CD4-positive, alpha-beta T cell treated with Interleukin-6 at 100 ng/mL for 8 hours (primary cell): ENCODE data around the gene RAB15.

Source experiments
- DNase-seq: peaks from one replicate; pipeline ENCODE4 v3.0.0-alpha.2; 2020; ENCODE audit warnings: mixed read lengths, low spot score

The RAB15 gene

GRCh38 chr14:64971943-64972791 is at the start of gene RAB15:
Gene RAB15 (minus strand): TSS chr14:64972336. CDS start chr14:64972076, 260 bp downstream.
- DNase-seq: peak; percentile 38

GRCh38 chr14:65019944-65020566 is 47.9 kb upstream of the RAB15 start:
- no peak for DNase-seq

- no peak for DNase-seq
These were observed 44.3 kb upstream of the RAB15 start for GRCh38 chr14:65016471-65016870.

- no peak for DNase-seq
These were observed 43.3 kb upstream of the RAB15 start for GRCh38 chr14:65015391-65015790.

DNA sequence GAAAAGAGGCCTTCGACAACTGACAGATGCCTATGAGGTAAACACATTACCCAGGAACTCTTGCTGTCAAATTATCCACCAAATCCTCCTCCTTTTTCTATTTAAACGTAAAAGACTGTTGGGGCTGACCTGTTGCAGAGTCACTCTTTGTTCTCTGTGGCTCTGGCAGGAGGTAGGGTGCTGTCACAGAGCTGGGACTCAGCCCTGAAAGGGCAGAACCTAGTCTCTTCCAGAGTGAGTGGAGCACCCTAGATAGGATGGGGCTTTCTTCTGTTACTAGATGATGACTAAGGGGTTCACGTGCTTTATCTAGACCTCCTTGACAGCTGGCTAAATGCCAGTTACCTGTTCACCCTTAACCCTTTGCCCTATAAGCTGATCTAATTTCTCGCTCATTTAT is 40.2 kb upstream of the RAB15 start:
- no peak for DNase-seq

GRCh38 chr14:65011538-65011937 is 39.4 kb upstream of the RAB15 start:
- DNase-seq: no peak

DNA sequence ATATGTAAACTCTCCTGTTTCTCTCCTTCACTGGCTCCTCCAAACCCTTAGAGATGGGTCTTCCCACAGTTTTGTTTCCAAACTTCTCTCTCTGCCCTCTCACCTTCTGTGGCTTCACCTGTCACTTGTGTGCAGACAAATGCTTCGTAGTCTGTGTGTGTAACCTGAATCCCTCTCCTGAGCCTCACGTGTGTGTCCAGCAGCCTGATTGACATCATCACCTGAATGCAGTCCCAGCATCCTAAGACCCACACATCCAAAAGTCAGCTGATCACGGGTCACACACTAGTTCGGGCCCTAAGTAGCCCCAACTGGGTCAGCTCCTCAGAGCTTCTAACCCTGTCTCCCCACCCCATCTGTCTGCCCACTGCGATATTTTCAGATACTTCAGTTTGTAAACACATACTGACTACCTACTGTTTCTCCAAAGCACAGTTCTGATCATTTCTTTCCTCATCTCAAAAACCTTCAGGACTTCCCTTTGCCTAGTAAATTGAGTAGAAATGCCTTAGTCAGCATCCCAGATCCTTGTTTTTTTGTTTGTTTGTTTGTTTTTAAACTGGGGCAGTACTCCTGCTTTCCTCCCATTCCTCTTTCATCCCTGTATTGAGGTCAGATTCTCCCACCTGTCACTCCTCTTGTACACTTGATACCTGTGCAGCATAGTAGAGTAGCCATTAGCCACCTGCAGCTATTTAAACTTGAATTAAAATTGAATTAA is 38.2 kb upstream of the RAB15 start:
- no peak for DNase-seq

GRCh38 chr14:65007202-65007601 is 35.1 kb upstream of the RAB15 start:
- DNase-seq: no peak

DNA sequence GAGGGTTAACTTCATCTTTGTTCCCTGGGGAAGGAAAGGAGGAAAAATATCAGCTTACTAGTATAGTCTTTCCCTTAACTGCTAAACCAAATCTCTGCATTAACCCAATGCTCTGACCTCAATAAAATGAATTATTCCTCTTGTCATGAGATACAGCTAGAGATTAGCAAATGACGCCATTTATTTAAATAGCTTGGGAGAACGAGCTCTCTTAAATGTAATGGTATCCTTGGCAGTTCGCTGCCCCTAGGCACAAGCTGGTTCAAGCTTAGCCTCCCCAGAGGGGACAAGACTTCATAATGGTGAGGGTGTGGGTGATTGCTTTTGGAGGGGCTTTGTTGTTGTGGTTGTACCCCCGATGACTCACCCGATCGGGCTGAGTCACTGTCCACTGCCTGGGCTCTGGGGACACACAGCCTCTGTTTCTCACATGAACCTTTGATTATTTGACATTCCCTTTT is 34.2 kb upstream of the RAB15 start:
- no peak for DNase-seq

DNA sequence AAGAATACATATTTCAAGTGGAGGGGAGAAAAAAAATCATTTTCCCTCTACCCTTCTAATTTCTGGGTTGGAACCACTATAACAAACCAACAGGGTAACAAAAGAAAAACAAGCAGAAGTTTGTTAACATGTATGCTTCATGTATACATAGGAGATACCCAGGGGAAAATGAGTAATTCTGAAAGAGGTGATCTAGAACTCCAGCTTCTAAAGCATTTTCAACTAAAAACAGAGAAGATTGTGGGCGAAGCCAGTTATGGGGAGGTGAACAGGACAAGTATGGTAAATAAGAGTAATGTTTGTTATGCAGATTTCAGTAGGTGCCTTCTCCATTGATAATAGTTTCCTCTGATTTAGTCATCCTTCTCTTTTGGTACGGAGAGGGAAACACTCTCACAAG is 31.3 kb upstream of the RAB15 start:
- no peak for DNase-seq

DNA sequence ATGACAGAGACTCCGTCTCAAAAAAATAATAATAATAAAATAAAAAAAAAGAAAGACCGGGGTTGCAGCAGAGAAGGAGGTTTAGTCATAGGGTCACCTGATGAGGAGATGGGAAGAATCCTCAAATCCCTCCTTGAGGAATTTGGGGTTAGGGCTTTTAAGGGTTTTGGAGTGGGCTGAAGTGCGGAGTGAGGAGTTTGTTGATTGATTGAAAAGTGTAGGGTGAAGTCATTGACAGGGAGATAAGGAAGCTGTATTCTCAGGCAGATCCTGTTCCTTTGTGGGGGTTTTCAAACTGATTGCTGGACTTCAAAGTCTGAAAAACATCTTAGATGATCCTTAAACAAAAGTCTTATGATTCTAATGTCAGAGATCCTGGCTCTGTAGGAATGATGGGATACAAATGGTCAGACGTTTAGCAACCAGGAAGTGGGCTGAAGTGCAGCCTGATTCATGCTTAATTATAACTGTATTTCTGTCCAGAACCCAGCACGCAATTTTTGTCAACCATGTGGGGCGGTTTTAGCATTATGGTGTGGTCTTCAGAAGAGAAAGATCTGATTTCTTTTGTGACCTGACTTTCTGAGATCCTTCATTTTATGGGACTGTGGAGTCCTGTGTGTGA is 30.6 kb upstream of the RAB15 start:
- no peak for DNase-seq

DNA sequence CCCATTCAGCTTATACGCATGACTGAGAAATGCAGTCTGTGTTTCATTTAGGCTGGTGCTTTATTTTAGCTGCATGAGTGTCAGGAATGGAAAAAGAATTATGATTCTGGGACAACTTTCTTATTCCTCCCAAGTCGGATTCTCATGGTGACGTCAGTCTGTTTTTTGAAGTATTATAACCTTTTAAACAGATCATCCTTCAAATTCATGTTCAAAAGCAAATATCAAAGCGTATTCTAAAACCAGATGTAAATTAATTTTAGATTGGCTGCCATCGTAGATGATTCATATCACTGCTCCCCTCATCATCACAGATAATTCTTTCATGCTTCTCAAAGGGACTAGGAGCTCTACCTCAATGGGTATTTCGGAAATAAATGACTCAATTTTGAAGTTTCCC is 29.6 kb upstream of the RAB15 start:
- no peak for DNase-seq

GRCh38 chr14:65000898-65001591 is 28.9 kb upstream of the RAB15 start:
- DNase-seq: no peak

GRCh38 chr14:64998455-64998931 is 26.4 kb upstream of the RAB15 start:
- no peak for DNase-seq

GRCh38 chr14:64997108-64997794 is 25.1 kb upstream of the RAB15 start:
- peak; percentile 14 for DNase-seq

DNA sequence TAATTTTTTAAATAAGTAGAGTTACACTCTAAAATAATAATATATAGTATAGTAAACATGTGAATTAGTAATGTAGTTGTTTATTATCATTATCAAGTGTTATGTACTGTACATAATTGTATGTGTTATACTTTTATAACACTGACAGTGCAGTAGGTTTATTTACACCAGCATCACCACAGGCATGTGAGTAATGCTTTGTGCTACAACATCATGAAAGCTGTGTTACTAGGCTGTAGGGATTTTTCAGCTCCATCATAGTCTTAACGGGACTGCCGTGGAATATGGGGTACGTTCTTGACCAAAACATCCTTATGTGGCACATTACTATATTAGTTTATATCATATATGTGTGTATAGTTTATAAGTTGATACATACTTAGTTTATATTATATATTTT is 23.2 kb upstream of the RAB15 start:
- DNase-seq: no peak

DNA sequence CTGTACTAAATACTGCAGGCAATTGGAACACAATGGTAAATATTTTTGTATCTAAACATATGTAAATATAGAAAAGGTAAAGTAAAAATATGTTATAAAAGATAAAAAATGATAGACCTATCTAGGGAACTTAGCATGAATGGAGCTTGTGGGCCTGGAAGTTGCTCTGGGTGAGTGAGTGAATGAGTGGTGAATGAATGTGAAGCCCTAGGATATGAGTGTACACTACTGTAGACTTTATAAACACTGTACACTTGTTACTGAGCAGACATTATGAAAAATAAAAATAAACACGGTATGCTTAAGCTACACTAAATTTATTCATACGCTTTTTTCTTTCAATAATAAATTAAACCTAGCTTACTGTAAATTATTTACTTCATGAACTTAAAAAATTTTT is 22.4 kb upstream of the RAB15 start:
- no peak for DNase-seq

DNA sequence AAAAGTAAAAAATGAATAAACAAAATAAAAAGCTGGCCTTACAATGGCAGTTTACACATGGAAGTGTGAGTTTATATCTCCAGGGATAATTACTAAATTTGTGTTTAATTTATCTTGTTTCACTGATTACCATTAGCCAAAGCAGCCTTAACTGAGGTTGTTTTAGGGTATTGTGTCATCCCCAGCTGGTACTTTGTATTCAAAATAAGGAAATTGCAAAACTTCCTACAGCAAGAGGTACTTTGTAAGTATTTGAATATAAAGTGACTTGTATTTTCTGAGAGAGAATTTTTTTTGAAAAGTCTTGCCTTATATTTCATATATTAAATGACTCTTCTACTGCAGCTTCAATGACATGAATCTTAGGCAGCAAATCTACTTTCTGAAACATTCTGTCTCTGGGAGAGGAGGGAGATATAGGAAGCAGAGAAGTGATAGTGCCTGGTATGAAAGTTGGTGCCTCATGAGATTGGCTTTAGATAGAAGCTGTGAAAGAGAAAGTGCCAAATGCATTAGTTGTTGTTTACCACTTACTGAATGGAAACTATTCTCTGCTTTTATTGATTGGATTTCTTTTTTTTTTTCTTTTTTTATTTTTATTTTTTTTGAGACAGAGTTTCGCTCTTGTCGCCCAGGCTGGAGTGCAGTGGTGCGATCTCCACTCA is 21.3 kb upstream of the RAB15 start:
- DNase-seq: no peak

- no peak for DNase-seq
These were observed 20.3 kb upstream of the RAB15 start for GRCh38 chr14:64992328-64992885.

DNA sequence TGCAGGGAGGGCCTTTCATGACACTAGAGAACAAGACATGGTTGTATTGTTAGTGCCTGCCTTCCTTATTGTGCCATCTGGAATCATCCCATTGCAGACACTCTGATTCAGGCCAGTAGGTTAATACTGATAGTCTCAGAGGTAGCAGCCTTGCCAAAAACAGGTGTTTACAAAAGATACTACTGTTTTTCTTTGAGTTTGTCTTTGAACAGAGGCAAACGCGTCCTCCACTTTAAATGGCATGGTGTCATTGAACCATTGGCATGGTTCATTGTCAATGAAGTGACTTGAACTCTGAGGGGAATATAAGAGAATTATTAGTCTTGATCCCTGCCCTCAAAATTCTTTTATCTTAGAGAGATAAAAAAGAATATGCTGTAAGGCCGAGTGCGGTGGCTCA is 18.8 kb upstream of the RAB15 start:
- DNase-seq: no peak
